Dendritic cell treated with granulocyte-macrophage colony-stimulating factor and Interleukin-4, amounts not matched to agents 40 ng/mL and 50 ng/mL, for 4 days (primary cell): Measurements from ENCODE around the gene FBN1.

Experiments used
- H3K27ac Mint-ChIP-seq: one replicate; pipeline ENCODE4 v1.8.0; 2022; ENCODE audit warnings: mild to moderate bottlenecking, mixed read lengths
- H3K27me3 Mint-ChIP-seq: one replicate; pipeline ENCODE4 v1.8.0; 2022; ENCODE audit warnings: mild to moderate bottlenecking, mixed read lengths
- H3K36me3 Mint-ChIP-seq: one replicate; pipeline ENCODE4 v1.8.0; 2022; ENCODE audit warnings: low read depth, mixed read lengths
- H3K4me1 Mint-ChIP-seq: one replicate; pipeline ENCODE4 v1.8.0; 2022; ENCODE audit warnings: low read depth, mixed read lengths
- H3K4me3 Mint-ChIP-seq: one replicate; pipeline ENCODE4 v1.8.0; 2022; ENCODE audit warnings: mild to moderate bottlenecking, moderate library complexity, mixed read lengths
- H3K9me3 Mint-ChIP-seq: one replicate; pipeline ENCODE4 v1.8.0; 2022; ENCODE audit warnings: mixed read lengths
- intact Hi-C: fragments of 100-400 bp; cut with micrococcal nuclease; formaldehyde crosslinking; loops from one replicate; pipeline ENCODE4 v1.15.0; 2022

FBN1 gene

DNA sequence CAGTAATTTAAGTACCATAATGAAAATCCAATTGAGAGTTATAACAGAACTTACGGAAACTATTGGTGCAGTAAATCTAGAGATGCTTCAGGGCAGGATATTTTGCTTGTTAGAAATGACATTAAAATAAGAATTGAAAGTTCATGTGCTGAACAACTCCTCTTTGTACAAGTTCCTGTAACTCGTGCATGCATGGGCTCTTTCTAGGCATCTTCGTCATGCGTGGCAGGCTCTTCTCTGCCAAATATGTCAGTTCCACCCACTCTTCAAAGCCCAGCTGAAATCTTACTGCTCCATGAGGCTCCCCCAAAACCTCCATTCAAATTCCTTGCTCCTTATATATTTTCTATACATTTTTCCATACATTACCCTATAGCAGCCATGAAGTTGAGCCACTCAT lies 48.7 kb downstream of the FBN1 start:
- H3K4me1 Mint-ChIP-seq = no peaks in the 10 kb centered on the region
- no peaks in the 10 kb centered on the region for H3K27me3 Mint-ChIP-seq
- intact Hi-C loops = no loop called here
- H3K27ac Mint-ChIP-seq = no peak overlapping the region
- no peaks in the 10 kb centered on the region for H3K36me3 Mint-ChIP-seq
- no peak overlapping the region for H3K4me3 Mint-ChIP-seq
- no peaks in the 10 kb centered on the region for H3K9me3 Mint-ChIP-seq

DNA sequence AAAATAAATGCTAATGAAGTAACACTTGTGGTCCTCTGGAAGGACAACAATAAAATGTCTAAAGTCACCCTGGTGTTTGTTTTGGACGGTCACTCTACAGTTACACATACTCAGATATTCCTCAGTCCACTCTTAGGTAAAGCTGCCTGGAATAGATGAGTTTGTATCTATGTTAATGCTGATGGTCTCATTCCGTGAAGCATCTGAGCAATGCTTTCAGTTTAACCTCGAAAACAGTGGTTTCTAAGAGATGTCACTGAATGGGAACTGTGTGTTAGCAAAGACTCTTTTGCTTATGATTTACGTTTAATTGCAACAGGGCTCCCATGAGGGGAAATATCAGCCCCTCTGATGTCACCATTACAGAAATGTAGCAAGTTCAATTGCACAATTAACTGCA lies 49.1 kb downstream of the FBN1 start:
- Mint-ChIP-seq H3K4me3 (no peak overlapping the region), H3K27me3 (no peaks in the 10 kb centered on the region), H3K9me3 (no peaks in the 10 kb centered on the region), H3K27ac (no peak overlapping the region), H3K36me3 (no peaks in the 10 kb centered on the region), H3K4me1 (no peaks in the 10 kb centered on the region)
- intact Hi-C loops = no loop called here

DNA sequence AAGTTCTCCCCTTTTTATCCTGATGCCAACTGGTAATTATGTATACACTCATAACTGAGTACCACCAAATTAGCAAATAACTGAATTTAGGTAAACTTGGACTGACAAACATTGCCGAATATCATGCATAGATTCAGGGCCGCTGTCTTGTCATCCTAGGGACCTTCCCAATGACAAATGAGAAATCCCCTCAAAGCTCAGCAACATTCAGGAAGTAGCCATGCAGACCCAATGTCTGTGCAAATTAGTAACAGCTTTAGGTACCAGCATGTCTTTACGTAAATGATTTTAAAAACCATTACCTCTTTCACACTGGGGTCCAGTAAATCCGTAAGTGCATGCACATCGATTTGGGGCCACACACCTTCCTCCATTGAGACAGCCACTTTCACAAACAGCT lies 49.5 kb downstream of the FBN1 start:
- H3K27ac Mint-ChIP-seq = no peak overlapping the region
- no peak overlapping the region for H3K4me3 Mint-ChIP-seq
- H3K36me3 Mint-ChIP-seq = no peaks in the 10 kb centered on the region
- H3K4me1 Mint-ChIP-seq = no peaks in the 10 kb centered on the region
- no peaks in the 10 kb centered on the region for H3K27me3 Mint-ChIP-seq
- no peaks in the 10 kb centered on the region for H3K9me3 Mint-ChIP-seq
- intact Hi-C loops = no loop called here

DNA sequence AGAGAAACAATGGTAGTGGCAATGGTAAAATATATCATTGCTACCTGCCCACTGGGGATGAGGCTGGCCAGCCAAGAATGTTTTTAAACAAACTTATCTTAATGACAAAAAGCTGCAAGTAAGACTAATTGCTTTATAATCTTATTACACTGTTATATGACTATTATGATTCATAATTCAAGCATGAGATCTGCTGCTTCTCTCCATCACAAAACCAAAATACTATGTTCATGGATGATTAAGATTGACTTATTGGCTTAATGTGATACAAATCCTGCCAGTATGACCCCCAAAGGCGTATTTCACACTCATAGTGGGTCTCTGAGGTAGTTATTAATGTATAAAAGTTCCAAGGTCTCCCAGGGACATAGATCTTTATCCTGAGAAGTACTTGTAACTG lies 52.6 kb downstream of the FBN1 start:
- intact Hi-C loops = no loop called here
- Mint-ChIP-seq H3K27me3 (no peaks in the 10 kb centered on the region), H3K4me1 (no peaks in the 10 kb centered on the region), H3K36me3 (no peaks in the 10 kb centered on the region), H3K9me3 (no peaks in the 10 kb centered on the region), H3K4me3 (no peak overlapping the region), H3K27ac (no peak overlapping the region)

DNA sequence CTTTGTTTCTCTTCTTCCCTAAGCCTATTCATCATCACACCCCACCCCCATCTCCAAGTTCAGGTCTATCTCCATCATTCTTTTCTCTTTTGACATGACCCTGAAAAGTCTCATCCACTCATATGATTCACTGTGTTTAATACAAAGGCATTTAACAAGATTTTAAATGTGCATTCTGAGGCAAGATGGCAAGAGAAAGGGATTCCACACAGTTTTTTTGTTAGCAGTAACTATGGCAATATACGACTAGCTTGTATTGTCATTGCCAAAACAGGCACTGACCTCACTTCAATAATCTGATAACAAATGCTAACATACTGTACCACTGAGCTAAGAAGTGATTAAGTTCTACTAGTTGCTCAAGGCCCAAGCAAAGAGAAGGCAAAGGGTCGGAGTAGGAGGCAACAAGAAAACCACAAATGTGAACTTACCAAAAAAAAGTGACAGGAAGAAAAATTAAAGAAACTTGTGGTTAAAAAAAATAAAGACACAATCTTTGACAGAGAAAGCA lies 53.2 kb downstream of the FBN1 start:
- no peaks in the 10 kb centered on the region for H3K36me3 Mint-ChIP-seq
- no peak overlapping the region for H3K4me3 Mint-ChIP-seq
- intact Hi-C loops = no loop called here
- H3K27me3 Mint-ChIP-seq = no peaks in the 10 kb centered on the region
- H3K9me3 Mint-ChIP-seq = no peaks in the 10 kb centered on the region
- no peak overlapping the region for H3K27ac Mint-ChIP-seq
- no peaks in the 10 kb centered on the region for H3K4me1 Mint-ChIP-seq

DNA sequence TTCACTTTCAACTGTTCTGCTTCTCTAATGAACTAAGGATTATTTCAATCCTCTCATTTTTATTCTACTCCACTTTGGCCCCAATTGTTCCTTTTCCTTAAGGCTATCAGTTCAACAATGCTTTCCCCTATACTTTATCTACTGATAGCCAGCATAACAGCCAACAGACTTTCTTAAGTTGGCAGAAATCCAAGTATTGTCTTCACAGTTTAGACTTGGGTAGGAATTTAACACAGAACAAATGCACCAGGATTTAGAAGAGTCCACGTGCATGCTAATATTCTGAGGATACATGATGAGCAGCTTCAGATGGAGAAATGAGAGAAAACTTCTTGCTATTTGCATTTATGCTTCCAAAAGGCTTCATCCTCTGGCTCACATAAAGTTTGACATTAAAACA lies 54.8 kb downstream of the FBN1 start:
- intact Hi-C loops = no loop called here
- Mint-ChIP-seq H3K27me3 (no peaks in the 10 kb centered on the region), H3K9me3 (no peaks in the 10 kb centered on the region), H3K4me3 (no peak overlapping the region), H3K27ac (no peak overlapping the region), H3K36me3 (no peaks in the 10 kb centered on the region), H3K4me1 (no peaks in the 10 kb centered on the region)

DNA sequence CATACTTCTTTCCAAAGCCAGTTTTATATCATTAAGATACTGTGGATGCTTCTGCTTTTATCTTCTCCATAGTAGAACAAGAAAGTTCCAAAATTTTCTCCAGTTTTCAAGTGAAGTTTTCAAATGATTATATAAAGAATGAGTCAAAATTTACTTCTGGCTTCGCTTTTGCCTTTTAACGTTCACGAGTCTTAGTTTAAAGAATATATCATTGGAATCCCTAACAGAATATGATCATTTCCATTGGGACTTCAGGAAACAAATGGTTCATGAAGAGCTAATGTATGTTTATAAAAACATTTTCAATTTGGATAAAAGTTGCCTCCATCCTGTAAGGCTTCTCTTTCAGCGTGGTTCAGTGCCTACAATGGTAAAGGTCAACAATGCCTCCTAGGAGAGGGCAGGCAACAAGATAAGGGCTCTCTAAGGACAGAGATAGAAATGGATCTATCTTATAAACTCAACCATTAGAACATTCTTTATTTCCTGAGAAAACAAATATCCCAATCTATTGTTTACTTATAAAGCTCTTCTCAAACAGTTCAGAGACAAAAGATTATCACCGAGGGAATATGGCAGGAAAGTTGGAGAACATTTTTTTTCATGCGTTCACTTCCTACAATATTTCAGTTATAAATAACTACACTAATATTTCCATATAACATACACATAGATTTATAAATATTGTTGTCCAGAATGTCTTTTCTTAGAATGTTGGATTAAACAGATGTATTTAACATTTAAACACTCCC lies 60.5 kb downstream of the FBN1 start:
- Mint-ChIP-seq H3K4me3 (no peak overlapping the region), H3K36me3 (no peaks in the 10 kb centered on the region), H3K9me3 (no peaks in the 10 kb centered on the region), H3K4me1 (peaks cover 2% of the 10 kb centered on the region), H3K27me3 (no peaks in the 10 kb centered on the region), H3K27ac (no peak overlapping the region)
- intact Hi-C loops = no loop called here

DNA sequence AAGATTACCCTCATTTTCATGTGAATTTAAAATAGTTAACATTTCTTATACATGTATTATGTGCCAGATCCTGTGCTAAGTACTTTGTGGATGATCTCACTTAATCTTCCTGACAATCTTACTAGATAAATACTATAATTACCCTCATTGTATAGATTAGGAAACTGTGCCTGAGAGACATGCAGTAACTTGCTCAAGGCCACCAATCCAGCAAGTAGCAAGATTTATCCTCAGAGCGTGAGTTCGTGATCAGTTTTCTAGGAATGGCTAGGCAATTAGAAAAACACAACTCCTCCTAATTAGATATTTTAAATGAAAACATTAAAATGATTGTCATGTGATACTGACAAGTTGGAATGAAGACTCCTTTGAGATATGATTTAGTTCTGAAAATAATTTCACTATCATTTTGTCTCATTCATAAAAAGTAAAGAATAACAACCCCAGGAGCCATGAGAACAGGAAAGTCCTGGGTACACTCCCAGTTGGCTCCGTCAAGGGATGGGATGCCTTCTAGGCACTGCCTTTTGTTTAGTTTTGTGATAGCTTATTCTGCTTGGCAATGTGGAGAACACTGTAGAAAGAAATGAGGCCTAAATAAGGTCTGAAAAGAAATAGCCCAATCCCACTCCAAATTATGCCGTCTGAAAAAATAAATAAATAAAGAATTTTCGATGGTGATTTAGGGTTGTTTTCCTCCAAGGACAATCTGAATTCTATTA lies 61.3 kb downstream of the FBN1 start:
- Mint-ChIP-seq H3K4me3 (no peak overlapping the region), H3K9me3 (no peaks in the 10 kb centered on the region), H3K27me3 (no peaks in the 10 kb centered on the region), H3K4me1 (peaks cover 5% of the 10 kb centered on the region), H3K27ac (no peak overlapping the region), H3K36me3 (no peaks in the 10 kb centered on the region)
- intact Hi-C loops = no loop called here

DNA sequence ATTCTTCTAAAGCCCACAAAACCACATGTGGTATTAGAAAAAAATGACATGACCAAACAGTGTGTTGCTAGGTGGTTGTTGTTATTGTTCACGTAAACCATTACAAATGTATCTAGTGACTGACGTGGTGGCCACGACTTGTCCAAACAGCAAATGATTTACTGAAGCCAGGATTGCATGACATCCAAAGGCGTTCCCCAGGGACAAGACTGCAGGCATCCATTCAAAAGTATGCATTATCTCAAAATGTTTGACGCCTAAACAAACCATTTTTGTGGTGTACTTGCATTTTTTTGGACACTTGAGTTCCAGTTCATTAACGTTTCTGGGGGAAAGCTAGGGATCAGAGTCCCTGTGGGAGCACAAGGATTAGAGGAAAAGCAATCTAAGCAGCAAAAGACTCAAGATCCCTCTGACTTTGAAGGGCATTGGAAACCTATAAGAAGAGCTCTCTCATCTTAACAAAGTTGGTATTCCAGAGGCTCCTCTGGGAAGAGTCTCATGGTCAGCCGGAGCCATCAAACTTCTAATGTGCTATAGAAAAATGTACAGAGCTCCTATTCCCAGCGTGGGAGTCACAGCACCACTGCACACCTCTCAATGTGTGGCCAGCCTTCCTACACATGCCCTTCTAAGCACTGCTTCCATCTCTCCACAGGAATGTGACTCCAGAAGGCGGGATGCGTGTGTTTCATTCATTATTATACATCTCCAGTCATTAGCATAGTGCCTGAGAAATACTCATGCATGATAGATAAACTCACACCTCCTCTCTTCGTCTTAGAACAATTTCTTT lies 62.9 kb downstream of the FBN1 start:
- H3K4me1 Mint-ChIP-seq = peaks cover 5% of the 10 kb centered on the region
- no peak overlapping the region for H3K4me3 Mint-ChIP-seq
- H3K9me3 Mint-ChIP-seq = no peaks in the 10 kb centered on the region
- no peaks in the 10 kb centered on the region for H3K36me3 Mint-ChIP-seq
- no peaks in the 10 kb centered on the region for H3K27me3 Mint-ChIP-seq
- intact Hi-C loops = no loop called here
- no peak overlapping the region for H3K27ac Mint-ChIP-seq

DNA sequence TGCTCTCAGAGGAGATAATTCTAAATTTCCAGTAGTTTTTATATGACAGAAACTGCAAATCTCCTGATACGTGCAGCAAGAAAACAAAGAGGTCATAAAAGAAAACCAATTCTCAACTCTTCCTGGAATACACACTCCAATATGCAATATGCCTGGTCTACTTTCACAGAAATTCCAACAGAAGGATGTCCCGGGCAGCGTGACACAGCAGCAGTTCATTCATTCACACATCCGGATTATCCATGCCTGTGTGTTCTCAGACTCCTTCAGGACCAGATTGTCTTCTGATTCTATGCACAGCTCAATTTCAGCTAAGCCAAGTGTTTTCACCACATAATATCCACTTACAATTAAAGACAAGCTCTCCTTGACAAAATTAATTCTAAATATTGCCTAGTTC lies 64.3 kb downstream of the FBN1 start:
- Mint-ChIP-seq H3K4me3 (no peak overlapping the region), H3K4me1 (peaks cover 5% of the 10 kb centered on the region), H3K9me3 (no peaks in the 10 kb centered on the region), H3K36me3 (no peaks in the 10 kb centered on the region), H3K27me3 (no peaks in the 10 kb centered on the region), H3K27ac (no peak overlapping the region)
- intact Hi-C loops = no loop called here

DNA sequence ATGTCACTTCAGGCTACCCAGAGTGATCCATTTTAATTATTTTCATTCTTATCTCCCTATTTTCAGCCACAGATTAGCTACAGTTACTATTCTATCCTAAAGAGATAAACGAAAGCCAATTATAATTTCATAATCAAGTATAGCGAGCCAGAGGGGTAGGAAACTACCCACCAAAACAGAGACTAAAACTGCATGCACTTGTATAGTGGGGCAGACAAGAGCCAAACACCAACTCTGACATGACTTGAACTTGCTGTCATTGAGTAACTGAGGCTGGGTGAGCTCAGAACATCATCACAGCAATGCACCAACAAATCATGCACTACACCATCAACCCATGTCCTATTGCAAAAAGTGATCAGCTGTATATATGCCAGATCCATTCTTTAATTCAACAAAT lies 64.8 kb downstream of the FBN1 start:
- H3K27ac Mint-ChIP-seq = no peak overlapping the region
- intact Hi-C loops = no loop called here

DNA sequence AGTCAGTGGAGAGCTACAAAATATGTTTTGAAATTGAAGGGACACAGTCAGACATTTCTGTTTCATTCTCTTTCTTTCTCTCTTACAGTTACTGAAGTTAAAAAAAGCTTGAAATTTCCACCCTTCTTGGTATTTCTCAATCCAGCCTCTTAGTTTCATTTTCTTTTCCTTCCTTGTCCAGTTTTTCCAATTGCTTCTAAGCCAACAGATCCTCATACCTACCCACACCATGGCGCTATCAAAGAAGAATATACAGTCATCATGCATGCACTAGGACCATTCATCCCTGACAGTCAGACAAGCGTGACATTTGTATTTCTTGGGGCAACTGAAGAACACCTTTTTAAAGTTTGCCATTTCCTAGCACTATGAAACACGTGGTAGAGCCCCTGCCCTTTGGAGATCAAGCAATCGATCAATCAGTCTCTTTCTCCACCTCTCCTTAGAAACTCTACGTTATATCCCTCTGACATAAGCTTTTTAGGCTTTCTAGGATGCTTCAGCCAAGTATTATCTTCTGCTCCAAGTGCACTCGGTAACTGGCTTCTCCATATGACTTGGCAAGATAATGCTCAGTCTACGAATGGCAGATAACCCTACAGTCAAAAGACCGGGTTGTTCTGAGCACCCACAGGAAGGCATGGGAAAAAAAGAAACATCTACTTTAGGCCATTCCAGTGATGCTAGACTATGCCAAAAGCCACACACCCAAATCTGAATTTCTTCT lies 65.4 kb downstream of the FBN1 start:
- Mint-ChIP-seq H3K9me3 (no peaks in the 10 kb centered on the region), H3K4me3 (no peak overlapping the region), H3K36me3 (no peaks in the 10 kb centered on the region), H3K27me3 (no peaks in the 10 kb centered on the region), H3K27ac (no peak overlapping the region), H3K4me1 (peaks cover 5% of the 10 kb centered on the region)
- intact Hi-C loops = no loop called here

More for the DNA sequence above, 64.8 kb downstream of the FBN1 start:
- Mint-ChIP-seq H3K9me3 (no peaks in the 10 kb centered on the region), H3K4me1 (peaks cover 5% of the 10 kb centered on the region), H3K36me3 (no peaks in the 10 kb centered on the region), H3K4me3 (no peak overlapping the region), H3K27me3 (no peaks in the 10 kb centered on the region)

DNA sequence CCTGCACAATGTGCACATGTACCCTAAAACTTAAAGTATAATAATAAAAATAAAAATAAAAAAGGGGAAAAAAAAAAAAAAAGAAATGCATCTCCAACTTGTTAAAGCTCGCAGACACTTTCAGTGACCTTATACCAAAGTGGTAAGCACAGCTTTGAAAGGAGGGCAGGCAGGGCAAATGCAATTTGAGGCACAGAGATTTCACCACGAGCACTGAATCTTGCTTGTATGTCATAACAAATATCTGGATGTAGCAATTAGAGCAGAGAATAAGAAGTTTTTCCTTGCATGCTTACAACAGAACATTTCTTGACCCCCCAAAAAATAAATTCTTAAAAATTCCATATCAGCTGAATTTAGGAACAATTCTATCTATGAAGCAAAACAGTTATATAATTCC lies 66.5 kb downstream of the FBN1 start:
- intact Hi-C loops = no loop called here
- H3K27me3 Mint-ChIP-seq = no peaks in the 10 kb centered on the region
- H3K9me3 Mint-ChIP-seq = no peaks in the 10 kb centered on the region
- peaks cover 5% of the 10 kb centered on the region for H3K4me1 Mint-ChIP-seq
- no peaks in the 10 kb centered on the region for H3K36me3 Mint-ChIP-seq
- no peak overlapping the region for H3K4me3 Mint-ChIP-seq
- H3K27ac Mint-ChIP-seq = no peak overlapping the region

DNA sequence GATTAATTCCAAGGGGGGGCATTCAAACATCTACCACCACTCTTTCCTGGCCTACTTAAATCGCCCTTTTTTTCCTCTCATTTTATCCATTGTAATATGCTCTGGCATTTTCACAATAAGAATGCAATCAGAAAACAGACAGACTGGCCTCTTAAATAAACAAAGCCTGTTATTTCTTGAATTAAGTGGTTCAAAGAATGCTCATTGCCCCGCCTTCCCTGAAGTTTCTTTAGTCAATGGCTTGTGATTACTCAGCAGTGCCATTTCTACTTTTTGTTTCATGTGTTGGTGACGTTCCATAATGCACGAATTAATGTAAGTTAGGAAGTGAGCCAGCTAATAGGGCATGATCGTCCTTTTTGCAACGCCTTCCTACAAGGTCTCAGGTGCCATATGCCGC lies 68.0 kb downstream of the FBN1 start:
- intact Hi-C loops = no loop called here
- H3K36me3 Mint-ChIP-seq = no peaks in the 10 kb centered on the region
- H3K9me3 Mint-ChIP-seq = no peaks in the 10 kb centered on the region
- no peak overlapping the region for H3K27ac Mint-ChIP-seq
- H3K4me3 Mint-ChIP-seq = no peak overlapping the region
- H3K4me1 Mint-ChIP-seq = peaks cover 5% of the 10 kb centered on the region
- H3K27me3 Mint-ChIP-seq = no peaks in the 10 kb centered on the region
